Measurements from ENCODE around the gene PLEKHH2. TPM values are rescaled to one million over a fixed set of nuclear protein-coding genes. Genes with fewer than 3 reads are reported as not detected.
A peak's percentile ranks its signal among the peaks of the same experiment; 100 is the strongest.

PLEKHH2 gene
- total and polyA plus RNA-seq, 2 of the 13 experiments (the other 11 are each of a cell fraction or from before 2014, with no cell fraction given), result 1.1 to 3.0 TPM

- 0 out of 2 replicates have a peak, but pooled peaks have one; percentile 30 for TF ChIP-seq THYN1 (CRISPR knock-in tag; IDR thresholded peaks at IDR 0.05; ENCODE audit: borderline replicate concordance, low read depth)
- TF ChIP-seq CBFB (CRISPR knock-in tag; IDR thresholded peaks at IDR 0.05), result peak; percentile 29; the same call in 1 of the 2 replicates
- TF ChIP-seq GMEB1 (CRISPR knock-in tag; IDR thresholded peaks at IDR 0.05; ENCODE audit: borderline replicate concordance), result peak; percentile 85
- peak; percentile 87; the same call in 1 of the 2 replicates for TF ChIP-seq NAIF1 (CRISPR knock-in tag; IDR thresholded peaks at IDR 0.05; ENCODE audit: borderline replicate concordance)
- TF ChIP-seq PRDM10 (CRISPR knock-in tag; IDR thresholded peaks at IDR 0.05; ENCODE audit: low read depth), result 0 out of 2 replicates have a peak, but pooled peaks have one; percentile 86
- peak; percentile 20; the same call in 1 of the 2 replicates for TF ChIP-seq ZNF232 (CRISPR knock-in tag; IDR thresholded peaks at IDR 0.05; ENCODE audit: borderline replicate concordance)
- TF ChIP-seq KMT2B (CRISPR knock-in tag; IDR thresholded peaks at IDR 0.05), result peak; percentile 98
- no peak for TF ChIP-seq ZNF720 (CRISPR knock-in tag; IDR thresholded peaks at IDR 0.05)
- TF ChIP-seq ZNF205 (CRISPR knock-in tag; IDR thresholded peaks at IDR 0.05), result peak; percentile 78
- 0 out of 2 replicates have a peak, but pooled peaks have one; percentile 71 for TF ChIP-seq ZNF691 (CRISPR knock-in tag; IDR thresholded peaks at IDR 0.05; ENCODE audit: borderline replicate concordance, low read depth)
- TF ChIP-seq ZIK1 (CRISPR knock-in tag; IDR thresholded peaks at IDR 0.05; ENCODE audit: borderline replicate concordance, low read depth), result peak; percentile 80; the same call in 1 of the 2 replicates
- TF ChIP-seq ZFP91 (CRISPR knock-in tag; IDR thresholded peaks at IDR 0.05; ENCODE audit: borderline replicate concordance), result peak; percentile 96
- TF ChIP-seq ARID3A (IDR thresholded peaks at IDR 0.05; ENCODE audit: low read depth, low read length), result peak; percentile 37; the same call in 1 of the 2 replicates
- peak; percentile 15; the same call in 1 of the 2 replicates for TF ChIP-seq GZF1 (CRISPR knock-in tag; IDR thresholded peaks at IDR 0.05)
- no peak for TF ChIP-seq ZNF549 (CRISPR knock-in tag; IDR thresholded peaks at IDR 0.05)
Observed at GRCh38 chr2:43595603-43596412, 41.3 kb upstream of the PLEKHH2 start, which contains the start of gene THADA (continued).
